ENCODE results near the gene FOXL2NB. TPM values are rescaled to one million over a fixed set of nuclear protein-coding genes. Genes with fewer than 3 reads are reported as not detected.
"Not testable (repeated sequence)": the region's sequence is repeated elsewhere in the genome, so short reads cannot be mapped to it uniquely, and the experiment has no call there.

FOXL2NB gene
- total RNA-seq, 4 donors from 2014 or later, result 0.26 TPM; not detected in 3

DNA sequence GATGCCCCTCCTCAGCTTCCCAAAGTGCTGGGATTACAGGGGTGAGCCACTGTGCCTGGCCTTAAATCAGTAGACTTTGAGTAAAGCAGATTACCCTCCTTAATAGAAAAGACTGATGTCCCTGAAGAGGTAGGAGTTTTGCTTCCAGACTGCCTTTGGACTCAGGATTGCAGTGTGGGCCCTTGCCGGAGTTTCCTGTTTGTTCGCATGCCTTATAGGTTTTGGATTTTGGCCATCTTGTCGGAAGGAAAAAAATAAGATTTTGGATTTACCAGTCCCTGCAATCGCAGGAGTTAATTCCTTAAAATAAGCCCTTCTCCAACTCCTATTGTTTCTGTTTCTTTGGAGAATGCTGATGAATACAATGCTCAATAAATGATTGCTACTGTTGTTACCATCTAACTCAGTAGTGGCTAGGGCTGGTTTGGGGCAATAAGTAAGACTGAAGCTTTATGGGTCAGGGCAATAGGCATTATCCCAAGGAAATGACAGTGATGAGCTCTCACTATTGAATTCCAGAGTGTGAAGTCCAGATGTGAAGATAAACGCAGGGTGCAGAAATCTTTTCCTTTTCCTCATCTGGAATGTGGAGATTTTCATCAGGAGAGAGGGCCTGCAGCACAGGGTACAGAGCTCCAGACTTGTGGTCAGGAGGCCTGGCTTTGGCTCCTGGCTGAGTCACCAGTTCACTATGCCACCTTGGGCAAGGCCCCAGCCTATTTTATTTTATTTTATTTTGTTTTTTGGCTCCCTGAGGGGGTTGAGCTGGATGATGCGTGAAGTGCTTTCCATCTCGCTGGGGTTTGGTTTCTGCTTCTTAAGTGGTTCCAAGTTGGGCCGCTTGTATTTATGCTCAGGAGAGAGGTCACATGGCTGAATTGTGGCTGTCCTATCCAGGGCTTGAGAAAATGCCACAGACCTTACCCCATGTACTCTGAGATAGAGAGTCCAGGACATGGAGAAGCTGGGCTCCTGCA, 25.4 kb upstream of the FOXL2NB start:
- Histone ChIP-seq H3K27me3 (peaks cover 6% of the 10 kb centered on the region), H3K27ac (no peak overlapping the region), H3K4me1 (peaks cover under 1% of the 10 kb centered on the region), H3K4me3 (no peak overlapping the region), H3K9me3 (no peaks in the 10 kb centered on the region), H3K36me3 (no peaks in the 10 kb centered on the region)
- 58% methylated on average over 8 of the region's 8 CpGs for WGBS
- TF ChIP-seq POLR2AphosphoS5 (IDR thresholded peaks at IDR 0.05) (no peak), POLR2A (IDR thresholded peaks at IDR 0.05) (no peak), CTCF (IDR thresholded peaks at IDR 0.05) (no peak), EP300 (IDR thresholded peaks at IDR 0.05) (no peak)
- DNase-seq (ENCODE audit: low spot score in 2 of 2), result no peak

- H3K27me3 ChIP-seq; DNase-seq (ENCODE audit: low spot score in 2 of 2); H3K9me3 ChIP-seq; H3K4me1 ChIP-seq; H3K27ac ChIP-seq; H3K36me3 ChIP-seq; H3K4me3 ChIP-seq: not testable (repeated sequence)
- WGBS, result 89% methylated on average over 6 of the region's 6 CpGs
These were observed 24.6 kb upstream of the FOXL2NB start for GRCh38 chr3:138922400-138922799.

DNA sequence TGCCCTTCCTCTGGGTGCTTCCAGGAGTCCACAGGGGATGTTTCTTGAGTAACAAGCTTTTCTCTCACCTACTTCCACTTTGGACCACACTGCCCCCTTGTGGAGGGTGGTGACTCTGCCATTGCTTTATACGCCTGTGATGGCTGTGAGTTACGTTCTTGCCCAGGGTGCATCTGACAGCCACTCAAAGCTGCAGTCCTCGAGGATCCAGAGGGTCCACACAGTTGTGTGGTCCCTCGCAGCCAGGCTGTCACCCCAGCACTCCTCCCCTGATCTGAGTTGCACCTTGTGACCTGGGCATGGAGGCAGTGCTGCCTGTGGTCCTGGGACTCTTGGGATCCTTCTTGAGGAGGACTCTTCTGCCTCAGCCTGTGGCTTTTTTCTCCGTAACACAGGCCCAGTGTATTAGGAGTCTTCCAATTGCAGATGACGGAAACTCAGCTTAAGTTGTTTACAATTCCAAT, 23.5 kb upstream of the FOXL2NB start:
- Histone ChIP-seq H3K36me3 (no peaks in the 10 kb centered on the region), H3K9me3 (no peaks in the 10 kb centered on the region), H3K27me3 (peaks cover 6% of the 10 kb centered on the region), H3K27ac (no peak overlapping the region), H3K4me1 (no peaks in the 10 kb centered on the region), H3K4me3 (no peak overlapping the region)
- TF ChIP-seq POLR2A (IDR thresholded peaks at IDR 0.05) (no peak), CTCF (IDR thresholded peaks at IDR 0.05) (peak; percentile 68 to 87)
- WGBS, result 28% methylated on average over 6 of the region's 6 CpGs
- DNase-seq (ENCODE audit: low spot score in 2 of 2), result peak; percentile 88 to 91

- TF ChIP-seq POLR2AphosphoS5 (IDR thresholded peaks at IDR 0.05) (no peak), POLR2A (IDR thresholded peaks at IDR 0.05) (no peak), EP300 (IDR thresholded peaks at IDR 0.05) (no peak), CTCF (IDR thresholded peaks at IDR 0.05) (no peak)
These were observed 18.2 kb upstream of the FOXL2NB start for GRCh38 chr3:138928727-138929372.

DNA sequence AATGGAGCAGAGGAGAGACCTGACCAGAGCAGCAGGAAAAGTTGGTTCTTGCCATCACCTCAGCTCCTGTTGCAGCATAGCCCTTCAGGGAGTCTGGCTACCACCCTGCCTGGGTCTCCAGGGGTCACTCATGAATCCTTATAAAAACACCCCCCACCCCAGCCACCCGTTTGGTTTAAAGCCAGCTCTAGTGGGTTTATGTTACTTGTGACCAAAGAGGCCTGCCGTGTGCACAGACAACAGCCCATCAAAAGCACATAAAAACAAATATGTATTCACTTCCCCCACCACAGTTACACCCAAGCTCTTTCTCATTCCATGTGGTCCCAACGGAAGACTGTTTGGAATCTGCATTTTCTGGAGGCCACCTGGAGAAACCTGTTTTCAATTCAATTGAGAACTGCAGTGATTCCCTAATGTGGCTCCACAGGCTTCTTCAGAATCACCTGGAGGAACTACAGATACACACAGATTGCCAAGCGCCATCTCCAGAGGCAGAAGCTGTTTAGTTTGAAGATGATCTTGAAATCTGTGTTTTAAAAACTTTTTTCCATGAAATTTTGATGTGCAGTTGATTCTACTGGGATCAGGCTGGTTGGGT, 13.8 kb upstream of the FOXL2NB start:
- WGBS, result 71% methylated on average over 4 of the region's 4 CpGs
- Histone ChIP-seq H3K4me3 (no peak overlapping the region), H3K9me3 (no peaks in the 10 kb centered on the region), H3K27ac (no peak overlapping the region), H3K36me3 (no peaks in the 10 kb centered on the region), H3K27me3 (peaks cover 34% of the 10 kb centered on the region), H3K4me1 (peaks cover 26% of the 10 kb centered on the region)
- DNase-seq (ENCODE audit: low spot score in 2 of 2), result no peak
- TF ChIP-seq POLR2AphosphoS5 (IDR thresholded peaks at IDR 0.05) (no peak), EP300 (IDR thresholded peaks at IDR 0.05) (no peak), CTCF (IDR thresholded peaks at IDR 0.05) (no peak)

More at GRCh38 chr3:138928727-138929372, 18.2 kb upstream of the FOXL2NB start:
- H3K9me3 ChIP-seq, result no peaks in the 10 kb centered on the region
- no peak for DNase-seq (ENCODE audit: low spot score in 2 of 2)
- WGBS, result 96% methylated on average over 30 of the region's 42 CpGs
- no peak overlapping the region for H3K27ac ChIP-seq
- no peak overlapping the region for H3K4me3 ChIP-seq
- peaks cover 13% of the 10 kb centered on the region for H3K27me3 ChIP-seq
- H3K36me3 ChIP-seq, result no peaks in the 10 kb centered on the region
- H3K4me1 ChIP-seq, result no peaks in the 10 kb centered on the region
